ENCODE data around the gene NRG4.

DNA sequence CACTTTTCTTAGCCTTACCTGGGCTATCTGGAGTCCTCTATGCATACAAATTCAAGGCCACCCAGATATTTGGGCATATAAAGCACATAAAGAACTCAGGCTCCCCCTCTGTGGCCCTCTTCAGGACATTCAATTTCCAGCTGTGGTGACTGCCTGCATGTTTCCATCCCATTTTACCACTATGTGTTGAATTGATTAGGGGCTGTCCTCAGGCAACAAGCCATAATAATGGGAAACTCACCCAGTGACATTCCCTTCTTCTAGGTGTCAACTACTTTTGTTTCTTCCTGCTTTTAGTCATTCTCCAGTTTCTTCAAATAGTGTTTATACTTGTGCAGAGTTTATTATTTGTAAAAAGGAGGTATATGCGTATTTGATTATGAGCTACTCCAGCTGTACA, 18.0 kb downstream of the NRG4 start:
- TF ChIP-seq, protein P1, sequence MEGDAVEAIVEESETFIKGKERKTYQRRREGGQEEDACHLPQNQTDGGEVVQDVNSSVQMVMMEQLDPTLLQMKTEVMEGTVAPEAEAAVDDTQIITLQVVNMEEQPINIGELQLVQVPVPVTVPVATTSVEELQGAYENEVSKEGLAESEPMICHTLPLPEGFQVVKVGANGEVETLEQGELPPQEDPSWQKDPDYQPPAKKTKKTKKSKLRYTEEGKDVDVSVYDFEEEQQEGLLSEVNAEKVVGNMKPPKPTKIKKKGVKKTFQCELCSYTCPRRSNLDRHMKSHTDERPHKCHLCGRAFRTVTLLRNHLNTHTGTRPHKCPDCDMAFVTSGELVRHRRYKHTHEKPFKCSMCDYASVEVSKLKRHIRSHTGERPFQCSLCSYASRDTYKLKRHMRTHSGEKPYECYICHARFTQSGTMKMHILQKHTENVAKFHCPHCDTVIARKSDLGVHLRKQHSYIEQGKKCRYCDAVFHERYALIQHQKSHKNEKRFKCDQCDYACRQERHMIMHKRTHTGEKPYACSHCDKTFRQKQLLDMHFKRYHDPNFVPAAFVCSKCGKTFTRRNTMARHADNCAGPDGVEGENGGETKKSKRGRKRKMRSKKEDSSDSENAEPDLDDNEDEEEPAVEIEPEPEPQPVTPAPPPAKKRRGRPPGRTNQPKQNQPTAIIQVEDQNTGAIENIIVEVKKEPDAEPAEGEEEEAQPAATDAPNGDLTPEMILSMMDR (IDR thresholded peaks at IDR 0.05): no peak
- TF ChIP-seq POLR2A (IDR thresholded peaks at IDR 0.05): no peak
